HEK293 (cell line): ENCODE measurements around the gene DMWD.

ENCODE experiments used
- BCL11B ChIP-seq: fragments of 450-650 bp; formaldehyde crosslinking; IDR thresholded peaks from 2 replicates; pipeline ENCODE4 v1.5.1; 2016; ENCODE audit warnings: low read depth, missing biosample characterization, missing genetic modification characterization
- CTCF ChIP-seq: fragments of 450-650 bp; formaldehyde crosslinking; IDR thresholded peaks from 2 replicates; pipeline ENCODE4 v1.5.1; 2016; ENCODE audit warnings: missing biosample characterization, missing genetic modification characterization
- YY1 ChIP-seq: fragments of 450-650 bp; formaldehyde crosslinking; IDR thresholded peaks from 2 replicates; pipeline ENCODE4 v1.5.1; 2018; ENCODE audit warnings: missing biosample characterization, missing genetic modification characterization
- ZNF140 ChIP-seq: fragments of 450-650 bp; formaldehyde crosslinking; IDR thresholded peaks from 2 replicates; pipeline ENCODE4 v1.5.1; 2016; ENCODE audit warnings: missing biosample characterization, missing genetic modification characterization

- TF ChIP-seq YY1 (tag by site-specific recombination) (no peak), CTCF (no peak), BCL11B (no peak), ZNF140 (tag by site-specific recombination) (no peak)
Observed at GRCh38 chr19:45821570-45821969, 28.9 kb upstream of the DMWD start.
